Measurements from ENCODE around the gene ZNF160.

DNA sequence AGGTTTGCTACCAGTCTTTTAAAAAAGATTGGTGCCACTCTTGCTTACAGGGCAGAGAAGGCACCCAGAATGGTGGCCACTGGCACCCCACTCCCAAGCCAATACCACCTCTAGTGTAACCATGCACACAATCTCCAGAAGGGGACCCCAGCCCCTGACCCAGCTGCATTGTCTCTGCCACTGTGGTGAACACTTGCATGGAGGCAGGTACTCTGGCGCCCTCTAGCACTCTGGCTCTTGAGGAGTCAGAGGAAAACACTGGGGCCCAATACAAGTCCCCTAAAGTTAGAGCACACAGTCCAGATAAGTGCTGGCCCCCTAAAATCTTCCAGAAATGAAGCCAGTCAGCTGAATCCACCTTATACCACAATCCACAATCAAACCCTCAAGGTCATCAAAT lies 83.5 kb downstream of the ZNF160 start:
- no peak for TF ChIP-seq CTCF (IDR thresholded peaks at IDR 0.05; ENCODE audit: insufficient read depth, low read depth, low read length)
- TF ChIP-seq EZH2 (IDR thresholded peaks at IDR 0.05; ENCODE audit: insufficient read depth, low read length): no peak

Data from astrocyte (in vitro differentiated cells and primary cell).